HCT116 (cell line): ENCODE results near the gene LRCH2. TPM values are rescaled to one million over a fixed set of nuclear protein-coding genes. Genes with fewer than 3 reads are reported as not detected.

ENCODE experiments used
- ATAC-seq: fragments of 200-7000 bp; cut with Tn5 transposase; 2 replicates; pipeline ENCODE4 v1.9.1; 2020; ENCODE audit warnings: mild to moderate bottlenecking, moderate library complexity
- BruUV-seq: library from RNA; stranded (reverse); fragments of 400-500 nt; replicated peaks from 2 replicates; lab custom pipeline; 2021; lab: Mats Ljungman, UMichigan
- CTCF ChIA-PET: fragments of 300-600 bp; sonication (Branson Sonifier 250); formaldehyde crosslinking; loops from one replicate; lab custom pipeline; 2021; ENCODE audit warnings: antibody characterized with exemption; lab: Charles Lee
- POLR2A ChIA-PET: fragments of 300-600, 350-600 bp; sonication (Branson Sonifier 250); formaldehyde crosslinking; loops from one replicate; lab custom pipeline; 2021; ENCODE audit warnings: antibody characterized with exemption; lab: Charles Lee
- RAD21 ChIA-PET, 2 experiments: fragments of 300-600 bp; sonication (Branson Sonifier 250); formaldehyde crosslinking; loops; one replicate each; lab custom pipeline; 2023; ENCODE audit warnings: low total read pairs in 2 of 2; ENCODE audit not compliant: uncharacterized antibody in 2 of 2, unreplicated experiment in 2 of 2, low non-redundant PET in 1 of 2; lab: Charles Lee
- DNase-seq: peaks from one replicate; pipeline ENCODE4 v3.0.0-alpha.2; 2010; ENCODE audit warnings: low read depth, low spot score
- H2AFZ ChIP-seq: fragments of 200-600 bp; shearing (Covaris generic), sonication (generic); 2 replicates; pipeline ENCODE4 v1.6.1; 2017; ENCODE audit warnings: low read depth, mixed run types, mixed read lengths, antibody characterized with exemption, low read length; ENCODE audit not compliant: poor library complexity, severe bottlenecking
- H3K27ac ChIP-seq: 2 replicates; pipeline ENCODE4 v1.5.1; 2012; ENCODE audit warnings: low read depth, low read length
- H3K27me3 ChIP-seq: fragments of 200-600 bp; sonication (generic); 2 replicates; pipeline ENCODE4 v1.6.1; 2016; ENCODE audit warnings: mixed run types, low read length, mixed read lengths; ENCODE audit not compliant: insufficient read depth
- H3K36me3 ChIP-seq, 2 experiments: fragments of 200-500 bp in 1 of 2; fragments of 200-600 bp in 1 of 2; sonication (Bioruptor generic) in 1 of 2; sonication (generic) in 1 of 2; 2 replicates each; pipeline versions ENCODE4 v1.5.1 to v1.6.1; 2014 to 2016; ENCODE audit warnings: low read length in 2 of 2, inconsistent platforms in 1 of 2, mixed read lengths in 1 of 2, mixed run types in 1 of 2; ENCODE audit not compliant: insufficient read depth in 2 of 2, control insufficient read depth in 1 of 2
- H3K4me1 ChIP-seq, 2 experiments: fragments of 200-600 bp in 1 of 2; sonication (generic) in 1 of 2; 2 replicates each; pipeline versions ENCODE4 v1.5.1 to v1.6.1; 2012 to 2017; ENCODE audit warnings: low read length in 2 of 2, inconsistent platforms in 1 of 2, mild to moderate bottlenecking in 1 of 2, mixed read lengths in 1 of 2, mixed run types in 1 of 2, moderate library complexity in 1 of 2; ENCODE audit not compliant: insufficient read depth in 2 of 2, control insufficient read depth in 1 of 2
- H3K4me2 ChIP-seq: fragments of 200-600 bp; sonication (generic); 2 replicates; pipeline ENCODE4 v1.6.1; 2017; ENCODE audit warnings: mixed run types, low read length, mixed read lengths
- H3K4me3 ChIP-seq, 2 experiments: fragments of 200-600 bp in 1 of 2; sonication (generic) in 1 of 2; replicated peaks in 1 of 2; 2 replicates each; pipeline ENCODE4 v1.5.1; 2011 to 2016; ENCODE audit warnings: low read length in 2 of 2, control low read depth in 1 of 2, low read depth in 1 of 2, mild to moderate bottlenecking in 1 of 2, mixed read lengths in 1 of 2, mixed run types in 1 of 2
- H3K79me2 ChIP-seq: fragments of 200-600 bp; sonication (generic); 2 replicates; pipeline ENCODE4 v1.6.1; 2017; ENCODE audit warnings: mild to moderate bottlenecking, mixed run types, low read length, moderate library complexity, mixed read lengths; ENCODE audit not compliant: insufficient read depth
- H3K9ac ChIP-seq: fragments of 200-600 bp; sonication (generic); 2 replicates; pipeline ENCODE4 v1.6.1; 2016; ENCODE audit warnings: low read length, mixed read lengths
- H3K9me2 ChIP-seq: fragments of 200-600 bp; sonication (generic), shearing (Covaris generic); 2 replicates; pipeline ENCODE4 v1.6.1; 2017; ENCODE audit warnings: mixed run types, mild to moderate bottlenecking, moderate library complexity; ENCODE audit not compliant: insufficient read depth
- H3K9me3 ChIP-seq, 2 experiments: fragments of 200-500 bp in 1 of 2; fragments of 200-600 bp in 1 of 2; sonication (Bioruptor generic) in 1 of 2; sonication (generic) in 1 of 2; 2 replicates each; pipeline ENCODE4 v1.6.1; 2014 to 2017; ENCODE audit warnings: low read length in 2 of 2, mixed read lengths in 2 of 2, inconsistent platforms in 1 of 2, low read depth in 1 of 2, mild to moderate bottlenecking in 1 of 2, mixed run types in 1 of 2, moderate library complexity in 1 of 2; ENCODE audit not compliant: control insufficient read depth in 1 of 2, insufficient read depth in 1 of 2
- H4K20me1 ChIP-seq: fragments of 200-600 bp; sonication (generic), shearing (Covaris generic); 2 replicates; pipeline ENCODE4 v1.6.1; 2017; ENCODE audit warnings: mixed run types, mild to moderate bottlenecking, moderate library complexity; ENCODE audit not compliant: insufficient read depth
- CEBPB ChIP-seq: IDR thresholded peaks from 2 replicates; pipeline ENCODE4 v1.6.1; 2012; ENCODE audit warnings: low read depth
- ELF1 ChIP-seq: IDR thresholded peaks from 2 replicates; pipeline ENCODE4 v1.6.1; 2012; ENCODE audit warnings: low read depth, borderline replicate concordance
- EZH2 ChIP-seq: fragments of 200-600 bp; sonication (generic); IDR thresholded peaks from 2 replicates; pipeline ENCODE4 v1.6.1; 2017; ENCODE audit warnings: antibody characterized with exemption, mixed run types
- EZH2phosphoT487 ChIP-seq: fragments of 200-600 bp; IDR thresholded peaks from 2 replicates; pipeline ENCODE4 v1.6.1; 2018; ENCODE audit warnings: antibody characterized with exemption, borderline replicate concordance
- JUND ChIP-seq: IDR thresholded peaks from 2 replicates; pipeline ENCODE4 v1.6.1; 2012
- MAX ChIP-seq: IDR thresholded peaks from 2 replicates; pipeline ENCODE4 v1.6.1; 2012
- POLR2A ChIP-seq: IDR thresholded peaks from 2 replicates; pipeline ENCODE4 v1.7.0; 2011; ENCODE audit warnings: borderline replicate concordance; ENCODE audit not compliant: insufficient read depth, insufficient read length; ENCODE audit errors: extremely low read depth
- POLR2AphosphoS5 ChIP-seq: IDR thresholded peaks from 2 replicates; pipeline ENCODE4 v1.6.1; 2011; ENCODE audit warnings: mild to moderate bottlenecking, low read depth, low read length, moderate library complexity
- RAD21 ChIP-seq: IDR thresholded peaks from 2 replicates; pipeline ENCODE4 v1.6.1; 2012; ENCODE audit warnings: low read depth, mild to moderate bottlenecking
- SIN3A ChIP-seq: IDR thresholded peaks from 2 replicates; pipeline ENCODE4 v1.6.1; 2012; ENCODE audit warnings: low read depth
- SP1 ChIP-seq: IDR thresholded peaks from 2 replicates; pipeline ENCODE4 v1.6.1; 2012; ENCODE audit warnings: low read depth
- SRF ChIP-seq: IDR thresholded peaks from 2 replicates; pipeline ENCODE4 v1.6.1; 2012; ENCODE audit warnings: low read depth
- TCF7L2 ChIP-seq: IDR thresholded peaks from 2 replicates; pipeline ENCODE4 v1.7.0; 2011; ENCODE audit warnings: borderline replicate concordance, inconsistent platforms; ENCODE audit not compliant: insufficient read depth, insufficient read length; ENCODE audit errors: extremely low read depth
- YY1 ChIP-seq: IDR thresholded peaks from 2 replicates; pipeline ENCODE4 v1.6.1; 2011; ENCODE audit warnings: low read length, low read depth, moderate library complexity, mild to moderate bottlenecking; ENCODE audit not compliant: insufficient replicate concordance; ENCODE audit errors: extremely low read depth
- ZFX ChIP-seq: fragments of 450-650 bp; IDR thresholded peaks from 2 replicates; pipeline ENCODE4 v1.6.1; 2017
- intact Hi-C: fragments of 100-400 bp; cut with micrococcal nuclease; formaldehyde crosslinking; loops from 2 replicates; pipeline ENCODE4 v1.10.0; 2022
- total RNA-seq: library from RNA; stranded (reverse); gene quantifications from one replicate; pipeline ENCODE4 v1.2.1, GENCODE V29; 2021; ENCODE audit not compliant: unreplicated experiment
- TF ChIP-seq, protein P1 (sequence below): IDR thresholded peaks from 2 replicates; pipeline ENCODE4 v1.6.1; 2012
- TF ChIP-seq, protein P2 (sequence below): IDR thresholded peaks from 2 replicates; pipeline ENCODE4 v1.6.1; 2012; ENCODE audit warnings: low read depth

The LRCH2 gene
- total RNA-seq, 1 experiment from 2014 or later, result not detected

DNA sequence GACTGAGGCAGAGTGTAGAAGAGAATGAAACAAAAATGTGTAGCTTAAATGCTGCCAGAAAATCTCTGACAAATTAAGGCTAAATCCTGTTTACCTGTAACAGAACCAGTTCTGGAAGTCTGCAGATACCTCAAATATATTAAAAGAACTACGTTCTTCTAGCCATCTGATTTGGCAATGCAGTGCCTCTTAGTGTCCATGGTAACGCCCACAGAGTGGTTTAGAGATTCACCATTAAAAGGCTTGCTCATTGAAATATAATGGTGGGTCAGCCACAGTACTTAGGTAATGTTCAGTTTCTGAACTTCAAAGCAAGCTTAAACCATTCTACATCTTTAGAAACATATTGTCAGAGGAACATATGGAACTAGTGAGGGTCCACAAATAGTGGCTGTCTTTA lies 32.4 kb upstream of the LRCH2 start:
- ATAC-seq, result no peak
- DNase-seq, result no peak
- Histone ChIP-seq H3K4me2 (no peak overlapping the region), H3K27ac (no peak overlapping the region), H3K9me2 (no peaks in the 10 kb centered on the region), H3K9me3 (no peaks in the 10 kb centered on the region), H2AFZ (no peak overlapping the region), H4K20me1 (no peaks in the 10 kb centered on the region), H3K4me3 (no peak overlapping the region), H3K36me3 (no peaks in the 10 kb centered on the region), H3K27me3 (no peaks in the 10 kb centered on the region), H3K4me1 (no peaks in the 10 kb centered on the region), H3K79me2 (no peaks in the 10 kb centered on the region), H3K9ac (no peak overlapping the region)
- TF ChIP-seq RAD21 (no peak), MAX (no peak), EZH2phosphoT487 (no peak), YY1 (no peak), EZH2 (no peak), ELF1 (no peak), POLR2A (no peak), SIN3A (no peak), SRF (no peak)
- TF ChIP-seq, protein P1, sequence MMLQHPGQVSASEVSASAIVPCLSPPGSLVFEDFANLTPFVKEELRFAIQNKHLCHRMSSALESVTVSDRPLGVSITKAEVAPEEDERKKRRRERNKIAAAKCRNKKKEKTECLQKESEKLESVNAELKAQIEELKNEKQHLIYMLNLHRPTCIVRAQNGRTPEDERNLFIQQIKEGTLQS, result no peak
- ChIA-PET POLR2A (no interaction called here), CTCF (no interaction called here), RAD21 (no interaction called here)
- BruUV-seq, result no TSS peak
- intact Hi-C loops, result no loop called here

GRCh38 chrX:115264009-115264408 lies 30.1 kb upstream of the LRCH2 start:
- Histone ChIP-seq H3K27ac (no peak overlapping the region), H3K4me2 (no peak overlapping the region), H3K9me3 (no peaks in the 10 kb centered on the region), H3K4me1 (no peaks in the 10 kb centered on the region), H2AFZ (no peak overlapping the region), H3K79me2 (no peaks in the 10 kb centered on the region), H3K9ac (no peak overlapping the region), H3K27me3 (no peaks in the 10 kb centered on the region), H3K36me3 (no peaks in the 10 kb centered on the region), H3K4me3 (no peak overlapping the region), H3K9me2 (no peaks in the 10 kb centered on the region), H4K20me1 (no peaks in the 10 kb centered on the region)
- intact Hi-C loops, result no loop called here
- ChIA-PET RAD21 (no interaction called here), CTCF (no interaction called here), POLR2A (no interaction called here)
- no peak for TF ChIP-seq POLR2A
- no peak for TF ChIP-seq SRF
- TF ChIP-seq TCF7L2, result no peak
- TF ChIP-seq JUND, result no peak
- TF ChIP-seq CEBPB, result no peak
- TF ChIP-seq ELF1, result no peak
- TF ChIP-seq EZH2phosphoT487, result no peak
- TF ChIP-seq SP1, result no peak
- TF ChIP-seq, protein P2, sequence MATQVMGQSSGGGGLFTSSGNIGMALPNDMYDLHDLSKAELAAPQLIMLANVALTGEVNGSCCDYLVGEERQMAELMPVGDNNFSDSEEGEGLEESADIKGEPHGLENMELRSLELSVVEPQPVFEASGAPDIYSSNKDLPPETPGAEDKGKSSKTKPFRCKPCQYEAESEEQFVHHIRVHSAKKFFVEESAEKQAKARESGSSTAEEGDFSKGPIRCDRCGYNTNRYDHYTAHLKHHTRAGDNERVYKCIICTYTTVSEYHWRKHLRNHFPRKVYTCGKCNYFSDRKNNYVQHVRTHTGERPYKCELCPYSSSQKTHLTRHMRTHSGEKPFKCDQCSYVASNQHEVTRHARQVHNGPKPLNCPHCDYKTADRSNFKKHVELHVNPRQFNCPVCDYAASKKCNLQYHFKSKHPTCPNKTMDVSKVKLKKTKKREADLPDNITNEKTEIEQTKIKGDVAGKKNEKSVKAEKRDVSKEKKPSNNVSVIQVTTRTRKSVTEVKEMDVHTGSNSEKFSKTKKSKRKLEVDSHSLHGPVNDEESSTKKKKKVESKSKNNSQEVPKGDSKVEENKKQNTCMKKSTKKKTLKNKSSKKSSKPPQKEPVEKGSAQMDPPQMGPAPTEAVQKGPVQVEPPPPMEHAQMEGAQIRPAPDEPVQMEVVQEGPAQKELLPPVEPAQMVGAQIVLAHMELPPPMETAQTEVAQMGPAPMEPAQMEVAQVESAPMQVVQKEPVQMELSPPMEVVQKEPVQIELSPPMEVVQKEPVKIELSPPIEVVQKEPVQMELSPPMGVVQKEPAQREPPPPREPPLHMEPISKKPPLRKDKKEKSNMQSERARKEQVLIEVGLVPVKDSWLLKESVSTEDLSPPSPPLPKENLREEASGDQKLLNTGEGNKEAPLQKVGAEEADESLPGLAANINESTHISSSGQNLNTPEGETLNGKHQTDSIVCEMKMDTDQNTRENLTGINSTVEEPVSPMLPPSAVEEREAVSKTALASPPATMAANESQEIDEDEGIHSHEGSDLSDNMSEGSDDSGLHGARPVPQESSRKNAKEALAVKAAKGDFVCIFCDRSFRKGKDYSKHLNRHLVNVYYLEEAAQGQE, result no peak
- no peak for TF ChIP-seq ZFX
- no peak for TF ChIP-seq MAX
- no peak for TF ChIP-seq POLR2AphosphoS5
- BruUV-seq, result no TSS peak
- ATAC-seq, result no peak
- DNase-seq, result no peak
